ENCODE measurements around the gene C19orf38. TPM values are rescaled to one million over a fixed set of nuclear protein-coding genes. Genes with fewer than 3 reads are reported as not detected.
A peak's percentile ranks its signal among the peaks of the same experiment; 100 is the strongest.

The C19orf38 gene
- total and polyA plus RNA-seq, 2 experiments from 2014 or later, result 0.45 TPM; not detected in 1

DNA sequence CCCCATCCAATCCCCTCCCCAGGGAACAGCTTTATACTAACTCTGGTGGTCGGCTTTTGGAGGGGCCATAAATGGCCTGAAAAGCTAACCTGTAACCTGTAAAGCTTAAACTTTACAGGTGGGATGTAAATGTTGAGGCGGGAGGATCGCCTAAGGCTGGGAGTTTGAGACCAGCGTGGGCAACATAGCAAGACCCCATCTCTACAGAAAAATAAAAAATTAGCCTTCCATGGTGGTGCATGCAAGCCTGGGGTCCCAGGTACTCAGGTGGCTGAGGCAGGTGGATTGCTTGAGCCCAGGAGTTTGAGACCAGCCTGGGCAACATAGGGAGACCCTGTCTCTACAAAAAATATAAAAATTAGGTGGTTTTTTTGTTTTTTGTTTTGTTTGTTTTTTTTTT, 41.7 kb downstream of the C19orf38 start:
- peaks cover 5% of the 10 kb centered on the region for H3K27me3 Mint-ChIP-seq (ENCODE audit: insufficient read depth, low read depth, poor library complexity)
- Histone ChIP-seq H3K27me3 (ENCODE audit: insufficient read depth) (no peaks in the 10 kb centered on the region), H3K9me2 (ENCODE audit: insufficient read depth) (no peaks in the 10 kb centered on the region), H3K27ac (ENCODE audit: low read depth) (peak overlapping the region; percentile 92; the same call in 1 of the 2 replicates), H2AFZ (no peak overlapping the region), H3K79me2 (replicated peaks; ENCODE audit: insufficient read depth) (peaks cover 96% of the 10 kb centered on the region), H3K4me1 (ENCODE audit: insufficient read depth) (peaks cover 81% of the 10 kb centered on the region), H4K20me1 (replicated peaks; ENCODE audit: insufficient read depth) (peaks cover 4% of the 10 kb centered on the region), H3K36me3 (ENCODE audit: insufficient read depth) (no peaks in the 10 kb centered on the region), H3K4me2 (no peak overlapping the region), H3F3A (replicated peaks; ENCODE audit: low read depth) (peaks cover 34% of the 10 kb centered on the region), H3K4me3 (no peak overlapping the region)
- peaks cover 61% of the 10 kb centered on the region for H3K4me1 Mint-ChIP-seq
- no peak for ATAC-seq
- no peak overlapping the region for H3K27ac Mint-ChIP-seq
- DNase-seq (ENCODE audit: low spot score), result no peak
- no peak overlapping the region for H3K4me3 Mint-ChIP-seq
- H3K9me3 Mint-ChIP-seq, result no peaks in the 10 kb centered on the region
- H3K36me3 Mint-ChIP-seq (ENCODE audit: low read depth), result no peaks in the 10 kb centered on the region
- TF ChIP-seq, protein P1, sequence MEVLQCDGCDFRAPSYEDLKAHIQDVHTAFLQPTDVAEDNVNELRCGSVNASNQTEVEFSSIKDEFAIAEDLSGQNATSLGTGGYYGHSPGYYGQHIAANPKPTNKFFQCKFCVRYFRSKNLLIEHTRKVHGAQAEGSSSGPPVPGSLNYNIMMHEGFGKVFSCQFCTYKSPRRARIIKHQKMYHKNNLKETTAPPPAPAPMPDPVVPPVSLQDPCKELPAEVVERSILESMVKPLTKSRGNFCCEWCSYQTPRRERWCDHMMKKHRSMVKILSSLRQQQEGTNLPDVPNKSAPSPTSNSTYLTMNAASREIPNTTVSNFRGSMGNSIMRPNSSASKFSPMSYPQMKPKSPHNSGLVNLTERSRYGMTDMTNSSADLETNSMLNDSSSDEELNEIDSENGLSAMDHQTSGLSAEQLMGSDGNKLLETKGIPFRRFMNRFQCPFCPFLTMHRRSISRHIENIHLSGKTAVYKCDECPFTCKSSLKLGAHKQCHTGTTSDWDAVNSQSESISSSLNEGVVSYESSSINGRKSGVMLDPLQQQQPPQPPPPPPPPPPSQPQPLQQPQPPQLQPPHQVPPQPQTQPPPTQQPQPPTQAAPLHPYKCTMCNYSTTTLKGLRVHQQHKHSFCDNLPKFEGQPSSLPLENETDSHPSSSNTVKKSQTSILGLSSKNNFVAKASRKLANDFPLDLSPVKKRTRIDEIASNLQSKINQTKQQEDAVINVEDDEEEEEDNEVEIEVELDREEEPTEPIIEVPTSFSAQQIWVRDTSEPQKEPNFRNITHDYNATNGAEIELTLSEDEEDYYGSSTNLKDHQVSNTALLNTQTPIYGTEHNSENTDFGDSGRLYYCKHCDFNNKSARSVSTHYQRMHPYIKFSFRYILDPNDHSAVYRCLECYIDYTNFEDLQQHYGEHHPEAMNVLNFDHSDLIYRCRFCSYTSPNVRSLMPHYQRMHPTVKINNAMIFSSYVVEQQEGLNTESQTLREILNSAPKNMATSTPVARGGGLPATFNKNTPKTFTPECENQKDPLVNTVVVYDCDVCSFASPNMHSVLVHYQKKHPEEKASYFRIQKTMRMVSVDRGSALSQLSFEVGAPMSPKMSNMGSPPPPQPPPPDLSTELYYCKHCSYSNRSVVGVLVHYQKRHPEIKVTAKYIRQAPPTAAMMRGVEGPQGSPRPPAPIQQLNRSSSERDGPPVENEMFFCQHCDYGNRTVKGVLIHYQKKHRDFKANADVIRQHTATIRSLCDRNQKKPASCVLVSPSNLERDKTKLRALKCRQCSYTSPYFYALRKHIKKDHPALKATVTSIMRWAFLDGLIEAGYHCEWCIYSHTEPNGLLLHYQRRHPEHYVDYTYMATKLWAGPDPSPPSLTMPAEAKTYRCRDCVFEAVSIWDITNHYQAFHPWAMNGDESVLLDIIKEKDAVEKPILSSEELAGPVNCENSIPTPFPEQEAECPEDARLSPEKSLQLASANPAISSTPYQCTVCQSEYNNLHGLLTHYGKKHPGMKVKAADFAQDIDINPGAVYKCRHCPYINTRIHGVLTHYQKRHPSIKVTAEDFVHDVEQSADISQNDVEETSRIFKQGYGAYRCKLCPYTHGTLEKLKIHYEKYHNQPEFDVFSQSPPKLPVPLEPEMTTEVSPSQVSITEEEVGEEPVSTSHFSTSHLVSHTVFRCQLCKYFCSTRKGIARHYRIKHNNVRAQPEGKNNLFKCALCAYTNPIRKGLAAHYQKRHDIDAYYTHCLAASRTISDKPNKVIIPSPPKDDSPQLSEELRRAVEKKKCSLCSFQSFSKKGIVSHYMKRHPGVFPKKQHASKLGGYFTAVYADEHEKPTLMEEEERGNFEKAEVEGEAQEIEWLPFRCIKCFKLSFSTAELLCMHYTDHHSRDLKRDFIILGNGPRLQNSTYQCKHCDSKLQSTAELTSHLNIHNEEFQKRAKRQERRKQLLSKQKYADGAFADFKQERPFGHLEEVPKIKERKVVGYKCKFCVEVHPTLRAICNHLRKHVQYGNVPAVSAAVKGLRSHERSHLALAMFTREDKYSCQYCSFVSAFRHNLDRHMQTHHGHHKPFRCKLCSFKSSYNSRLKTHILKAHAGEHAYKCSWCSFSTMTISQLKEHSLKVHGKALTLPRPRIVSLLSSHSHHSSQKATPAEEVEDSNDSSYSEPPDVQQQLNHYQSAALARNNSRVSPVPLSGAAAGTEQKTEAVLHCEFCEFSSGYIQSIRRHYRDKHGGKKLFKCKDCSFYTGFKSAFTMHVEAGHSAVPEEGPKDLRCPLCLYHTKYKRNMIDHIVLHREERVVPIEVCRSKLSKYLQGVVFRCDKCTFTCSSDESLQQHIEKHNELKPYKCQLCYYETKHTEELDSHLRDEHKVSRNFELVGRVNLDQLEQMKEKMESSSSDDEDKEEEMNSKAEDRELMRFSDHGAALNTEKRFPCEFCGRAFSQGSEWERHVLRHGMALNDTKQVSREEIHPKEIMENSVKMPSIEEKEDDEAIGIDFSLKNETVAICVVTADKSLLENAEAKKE (CRISPR knock-in tag; IDR thresholded peaks at IDR 0.05), result no peak
- no peak for TF ChIP-seq EZH2 (IDR thresholded peaks at IDR 0.05; ENCODE audit: low read depth, unreplicated experiment)
- no peak for TF ChIP-seq CREB1 (CRISPR knock-in tag; IDR thresholded peaks at IDR 0.05; ENCODE audit: low read depth)
- no peak for TF ChIP-seq ZNF114 (CRISPR knock-in tag; IDR thresholded peaks at IDR 0.05)
- TF ChIP-seq, protein P2, sequence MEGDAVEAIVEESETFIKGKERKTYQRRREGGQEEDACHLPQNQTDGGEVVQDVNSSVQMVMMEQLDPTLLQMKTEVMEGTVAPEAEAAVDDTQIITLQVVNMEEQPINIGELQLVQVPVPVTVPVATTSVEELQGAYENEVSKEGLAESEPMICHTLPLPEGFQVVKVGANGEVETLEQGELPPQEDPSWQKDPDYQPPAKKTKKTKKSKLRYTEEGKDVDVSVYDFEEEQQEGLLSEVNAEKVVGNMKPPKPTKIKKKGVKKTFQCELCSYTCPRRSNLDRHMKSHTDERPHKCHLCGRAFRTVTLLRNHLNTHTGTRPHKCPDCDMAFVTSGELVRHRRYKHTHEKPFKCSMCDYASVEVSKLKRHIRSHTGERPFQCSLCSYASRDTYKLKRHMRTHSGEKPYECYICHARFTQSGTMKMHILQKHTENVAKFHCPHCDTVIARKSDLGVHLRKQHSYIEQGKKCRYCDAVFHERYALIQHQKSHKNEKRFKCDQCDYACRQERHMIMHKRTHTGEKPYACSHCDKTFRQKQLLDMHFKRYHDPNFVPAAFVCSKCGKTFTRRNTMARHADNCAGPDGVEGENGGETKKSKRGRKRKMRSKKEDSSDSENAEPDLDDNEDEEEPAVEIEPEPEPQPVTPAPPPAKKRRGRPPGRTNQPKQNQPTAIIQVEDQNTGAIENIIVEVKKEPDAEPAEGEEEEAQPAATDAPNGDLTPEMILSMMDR (conservative IDR thresholded peaks at IDR 0.05; ENCODE audit: low read depth in 2 of 2), result no peak
- TF ChIP-seq NANOG (IDR thresholded peaks at IDR 0.05; ENCODE audit: borderline replicate concordance), result no peak
- no peak for TF ChIP-seq ZNF331 (CRISPR knock-in tag; IDR thresholded peaks at IDR 0.05; ENCODE audit: low read depth)
- no peak for TF ChIP-seq POLR2AphosphoS5 (IDR thresholded peaks at IDR 0.05; ENCODE audit: low read depth)
- TF ChIP-seq, protein P3, sequence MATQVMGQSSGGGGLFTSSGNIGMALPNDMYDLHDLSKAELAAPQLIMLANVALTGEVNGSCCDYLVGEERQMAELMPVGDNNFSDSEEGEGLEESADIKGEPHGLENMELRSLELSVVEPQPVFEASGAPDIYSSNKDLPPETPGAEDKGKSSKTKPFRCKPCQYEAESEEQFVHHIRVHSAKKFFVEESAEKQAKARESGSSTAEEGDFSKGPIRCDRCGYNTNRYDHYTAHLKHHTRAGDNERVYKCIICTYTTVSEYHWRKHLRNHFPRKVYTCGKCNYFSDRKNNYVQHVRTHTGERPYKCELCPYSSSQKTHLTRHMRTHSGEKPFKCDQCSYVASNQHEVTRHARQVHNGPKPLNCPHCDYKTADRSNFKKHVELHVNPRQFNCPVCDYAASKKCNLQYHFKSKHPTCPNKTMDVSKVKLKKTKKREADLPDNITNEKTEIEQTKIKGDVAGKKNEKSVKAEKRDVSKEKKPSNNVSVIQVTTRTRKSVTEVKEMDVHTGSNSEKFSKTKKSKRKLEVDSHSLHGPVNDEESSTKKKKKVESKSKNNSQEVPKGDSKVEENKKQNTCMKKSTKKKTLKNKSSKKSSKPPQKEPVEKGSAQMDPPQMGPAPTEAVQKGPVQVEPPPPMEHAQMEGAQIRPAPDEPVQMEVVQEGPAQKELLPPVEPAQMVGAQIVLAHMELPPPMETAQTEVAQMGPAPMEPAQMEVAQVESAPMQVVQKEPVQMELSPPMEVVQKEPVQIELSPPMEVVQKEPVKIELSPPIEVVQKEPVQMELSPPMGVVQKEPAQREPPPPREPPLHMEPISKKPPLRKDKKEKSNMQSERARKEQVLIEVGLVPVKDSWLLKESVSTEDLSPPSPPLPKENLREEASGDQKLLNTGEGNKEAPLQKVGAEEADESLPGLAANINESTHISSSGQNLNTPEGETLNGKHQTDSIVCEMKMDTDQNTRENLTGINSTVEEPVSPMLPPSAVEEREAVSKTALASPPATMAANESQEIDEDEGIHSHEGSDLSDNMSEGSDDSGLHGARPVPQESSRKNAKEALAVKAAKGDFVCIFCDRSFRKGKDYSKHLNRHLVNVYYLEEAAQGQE (IDR thresholded peaks at IDR 0.05; ENCODE audit: unreplicated experiment), result no peak
- no peak for TF ChIP-seq EZH2phosphoT487 (IDR thresholded peaks at IDR 0.05; ENCODE audit: unreplicated experiment)
- TF ChIP-seq, protein P4, sequence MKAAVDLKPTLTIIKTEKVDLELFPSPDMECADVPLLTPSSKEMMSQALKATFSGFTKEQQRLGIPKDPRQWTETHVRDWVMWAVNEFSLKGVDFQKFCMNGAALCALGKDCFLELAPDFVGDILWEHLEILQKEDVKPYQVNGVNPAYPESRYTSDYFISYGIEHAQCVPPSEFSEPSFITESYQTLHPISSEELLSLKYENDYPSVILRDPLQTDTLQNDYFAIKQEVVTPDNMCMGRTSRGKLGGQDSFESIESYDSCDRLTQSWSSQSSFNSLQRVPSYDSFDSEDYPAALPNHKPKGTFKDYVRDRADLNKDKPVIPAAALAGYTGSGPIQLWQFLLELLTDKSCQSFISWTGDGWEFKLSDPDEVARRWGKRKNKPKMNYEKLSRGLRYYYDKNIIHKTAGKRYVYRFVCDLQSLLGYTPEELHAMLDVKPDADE (IDR thresholded peaks at IDR 0.05), result no peak
- no peak for TF ChIP-seq JUNB (IDR thresholded peaks at IDR 0.05; ENCODE audit: unreplicated experiment)
- TF ChIP-seq STAT1 (IDR thresholded peaks at IDR 0.05; ENCODE audit: unreplicated experiment), result no peak
